Fibroblast of villous mesenchyme (primary cell): ENCODE results near the gene OR8G1. TPM values are rescaled to one million over a fixed set of nuclear protein-coding genes. Genes with fewer than 3 reads are reported as not detected.

Source experiments
- DNase-seq: peaks from one replicate; pipeline ENCODE4 v3.0.0-alpha.2; 2010; ENCODE audit warnings: low read depth
- H3K4me3 ChIP-seq: 2 replicates; pipeline ENCODE4 v1.5.1; 2011; ENCODE audit warnings: low read depth, mild to moderate bottlenecking, low read length
- total RNA-seq: library from RNA; depleted of rRNA; stranded (reverse); fragments of >200 nt; gene quantifications from 2 replicates; pipeline ENCODE4 v1.2.3, GENCODE V29; 2012
- TF ChIP-seq, protein P1 (sequence below): IDR thresholded peaks from 2 replicates; pipeline ENCODE4 v1.5.1; 2012; ENCODE audit warnings: low read depth, mild to moderate bottlenecking, low read length; ENCODE audit not compliant: insufficient read depth

Gene OR8G1, protein sequence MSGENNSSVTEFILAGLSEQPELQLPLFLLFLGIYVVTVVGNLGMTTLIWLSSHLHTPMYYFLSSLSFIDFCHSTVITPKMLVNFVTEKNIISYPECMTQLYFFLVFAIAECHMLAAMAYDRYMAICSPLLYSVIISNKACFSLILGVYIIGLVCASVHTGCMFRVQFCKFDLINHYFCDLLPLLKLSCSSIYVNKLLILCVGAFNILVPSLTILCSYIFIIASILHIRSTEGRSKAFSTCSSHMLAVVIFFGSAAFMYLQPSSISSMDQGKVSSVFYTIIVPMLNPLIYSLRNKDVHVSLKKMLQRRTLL
- total RNA-seq, result under 0.01 TPM in 1 of 2 replicates, not detected in the other

DNA sequence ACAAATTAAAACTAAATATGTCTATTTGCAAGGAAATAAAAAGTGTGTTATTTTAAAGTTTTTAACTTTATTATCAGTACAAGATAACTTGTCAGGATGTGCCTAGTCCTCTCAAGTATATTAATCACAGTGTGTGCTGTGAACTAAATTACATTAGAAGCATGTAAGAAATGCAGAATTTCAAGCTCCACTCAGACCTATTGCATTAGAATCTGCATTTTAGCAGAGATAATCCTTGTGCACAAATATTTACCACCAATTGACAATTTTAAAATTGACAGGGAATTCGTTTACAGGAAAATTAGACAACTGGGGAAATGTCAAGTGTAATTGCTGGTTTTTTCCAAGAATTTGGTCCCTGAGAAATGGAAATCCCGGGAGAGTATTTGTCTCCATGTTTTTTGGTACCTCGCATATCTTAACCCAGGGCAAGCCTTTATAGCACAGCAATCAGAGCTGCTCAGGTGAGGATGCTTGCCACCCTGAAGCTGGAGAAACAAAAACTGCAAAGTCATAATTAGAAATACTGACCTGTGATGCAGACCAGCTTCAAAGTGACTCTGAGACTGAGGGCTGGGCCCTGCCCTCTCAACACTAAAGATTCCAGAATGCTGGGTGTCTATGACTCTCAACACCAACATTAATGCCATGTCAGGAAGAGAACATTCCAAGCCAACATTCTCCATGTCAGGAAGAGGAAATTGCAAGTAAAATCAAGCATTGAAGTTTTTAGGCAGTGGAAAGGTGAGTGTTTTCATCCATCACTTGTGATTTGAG is at the start of gene OR8G1:
OR8G1 (plus strand) TSS at position 475 of the 777 bp plus-strand sequence. CDS start 8,581 bp downstream, outside the sequence.
- TF ChIP-seq, protein P1, sequence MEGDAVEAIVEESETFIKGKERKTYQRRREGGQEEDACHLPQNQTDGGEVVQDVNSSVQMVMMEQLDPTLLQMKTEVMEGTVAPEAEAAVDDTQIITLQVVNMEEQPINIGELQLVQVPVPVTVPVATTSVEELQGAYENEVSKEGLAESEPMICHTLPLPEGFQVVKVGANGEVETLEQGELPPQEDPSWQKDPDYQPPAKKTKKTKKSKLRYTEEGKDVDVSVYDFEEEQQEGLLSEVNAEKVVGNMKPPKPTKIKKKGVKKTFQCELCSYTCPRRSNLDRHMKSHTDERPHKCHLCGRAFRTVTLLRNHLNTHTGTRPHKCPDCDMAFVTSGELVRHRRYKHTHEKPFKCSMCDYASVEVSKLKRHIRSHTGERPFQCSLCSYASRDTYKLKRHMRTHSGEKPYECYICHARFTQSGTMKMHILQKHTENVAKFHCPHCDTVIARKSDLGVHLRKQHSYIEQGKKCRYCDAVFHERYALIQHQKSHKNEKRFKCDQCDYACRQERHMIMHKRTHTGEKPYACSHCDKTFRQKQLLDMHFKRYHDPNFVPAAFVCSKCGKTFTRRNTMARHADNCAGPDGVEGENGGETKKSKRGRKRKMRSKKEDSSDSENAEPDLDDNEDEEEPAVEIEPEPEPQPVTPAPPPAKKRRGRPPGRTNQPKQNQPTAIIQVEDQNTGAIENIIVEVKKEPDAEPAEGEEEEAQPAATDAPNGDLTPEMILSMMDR, result no peak
- H3K4me3 ChIP-seq, result no peak within 1 kb of the TSS
- DNase-seq, result no peak

DNA sequence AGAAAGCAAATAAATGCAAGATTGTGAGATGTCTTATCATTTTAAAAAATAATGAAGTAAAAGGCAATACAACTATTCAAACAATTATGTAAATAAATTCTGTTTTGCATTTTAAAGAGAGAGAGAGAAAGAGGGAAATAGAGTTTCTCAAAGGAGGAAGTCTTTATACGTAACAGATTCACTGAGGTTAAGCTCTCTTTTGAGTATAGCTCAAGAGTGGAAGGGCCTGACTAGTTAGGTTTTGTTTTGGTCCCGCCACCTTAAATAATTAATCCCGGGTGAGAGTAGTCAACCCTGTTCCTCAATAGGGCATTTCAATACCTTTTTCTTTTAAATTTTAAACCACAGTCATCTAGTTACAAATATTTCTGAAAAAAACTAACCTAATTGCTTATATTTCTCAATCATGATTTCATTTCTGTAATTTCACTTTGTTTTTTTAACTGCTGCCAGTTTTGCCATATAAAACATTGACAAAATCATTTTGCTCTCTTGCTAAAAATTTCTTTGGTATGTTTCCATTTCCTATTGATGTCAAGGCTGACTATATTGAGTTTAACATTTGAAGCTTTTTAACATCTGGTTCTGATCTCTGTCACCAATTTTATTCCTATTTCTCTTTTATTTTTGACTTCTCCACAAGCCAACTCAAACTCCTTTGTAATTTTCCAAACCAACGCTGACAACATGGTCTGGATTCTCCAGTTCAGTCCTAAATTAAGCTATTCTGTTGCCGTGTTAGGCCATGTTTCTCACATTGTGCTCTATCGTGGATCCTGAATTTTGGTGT is 47.5 kb upstream of the OR8G1 start:
- TF ChIP-seq, protein P1, result no peak
- DNase-seq, result no peak

DNA sequence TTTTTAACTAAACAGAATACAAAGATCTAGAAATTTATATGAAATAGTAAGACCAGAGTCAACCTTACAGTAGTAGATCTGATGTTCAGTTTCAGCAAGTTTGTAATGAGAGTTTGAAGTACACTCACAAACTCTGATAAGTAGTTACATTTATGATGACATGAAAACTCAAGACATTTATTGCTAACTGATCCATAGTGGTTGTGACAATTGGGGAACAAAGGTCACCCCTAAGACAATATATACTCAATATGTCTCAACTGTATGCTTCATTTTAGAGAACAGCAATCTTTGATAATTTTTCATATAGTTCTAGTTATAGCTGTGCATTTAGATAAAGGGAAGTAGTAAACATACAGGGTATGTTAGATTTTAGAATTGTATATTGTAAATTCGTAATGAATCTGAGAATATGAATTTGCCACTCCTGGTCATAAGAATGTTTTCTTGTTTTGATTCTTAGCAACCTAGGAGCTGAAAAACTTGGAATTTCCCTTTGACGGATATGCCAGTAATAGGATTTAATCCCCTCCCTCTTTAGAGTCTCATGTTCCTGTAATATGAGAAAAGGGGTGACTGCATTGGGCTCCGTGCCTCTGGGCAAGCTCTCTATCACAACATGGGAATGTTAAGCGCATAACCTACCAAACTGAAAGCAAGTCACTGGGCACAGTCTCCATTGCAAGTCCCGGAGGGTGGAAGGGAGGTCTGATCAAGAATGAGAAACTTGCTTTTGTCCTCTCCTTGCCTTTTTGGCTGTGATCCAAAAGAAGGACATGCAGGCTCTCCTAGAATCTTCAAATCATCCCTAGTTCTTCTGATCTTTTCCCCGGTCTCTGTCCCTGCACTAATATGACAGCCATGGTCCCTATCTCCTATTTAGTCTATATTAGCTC is 46.4 kb upstream of the OR8G1 start:
- TF ChIP-seq, protein P1, result no peak
- peak; percentile 2 for DNase-seq

More for the DNA sequence above, 47.5 kb upstream of the OR8G1 start:
- H3K4me3 ChIP-seq, result no peak overlapping the region

DNA sequence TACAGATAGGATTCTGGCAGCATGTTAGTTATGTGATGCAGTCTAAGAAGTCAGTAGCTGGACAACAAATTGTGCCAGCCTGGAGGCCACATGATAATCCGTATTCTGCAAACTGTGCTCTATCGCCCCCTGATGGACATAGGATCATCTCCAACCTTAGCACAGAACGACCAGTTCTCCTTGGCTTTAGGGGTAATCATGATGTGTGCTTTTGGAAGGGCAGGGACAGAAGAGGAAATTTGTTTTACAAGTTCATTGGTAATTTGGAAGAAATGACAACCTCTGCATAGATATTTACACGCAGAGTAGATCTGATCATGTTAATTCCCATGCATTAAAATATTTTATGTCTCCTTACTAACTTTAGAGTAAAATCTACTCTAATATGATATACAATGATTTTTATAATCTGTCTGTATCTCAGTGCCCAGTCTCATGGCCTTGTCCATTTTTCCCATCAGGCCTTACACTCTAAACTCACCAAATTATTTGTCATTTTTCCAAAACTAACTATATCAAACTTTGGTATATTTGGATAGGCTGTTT is 45.6 kb upstream of the OR8G1 start:
- TF ChIP-seq, protein P1, result peak; percentile 74
- DNase-seq, result peak; percentile 47
- no peak overlapping the region for H3K4me3 ChIP-seq

More for the DNA sequence above, 46.4 kb upstream of the OR8G1 start:
- H3K4me3 ChIP-seq, result no peak overlapping the region

DNA sequence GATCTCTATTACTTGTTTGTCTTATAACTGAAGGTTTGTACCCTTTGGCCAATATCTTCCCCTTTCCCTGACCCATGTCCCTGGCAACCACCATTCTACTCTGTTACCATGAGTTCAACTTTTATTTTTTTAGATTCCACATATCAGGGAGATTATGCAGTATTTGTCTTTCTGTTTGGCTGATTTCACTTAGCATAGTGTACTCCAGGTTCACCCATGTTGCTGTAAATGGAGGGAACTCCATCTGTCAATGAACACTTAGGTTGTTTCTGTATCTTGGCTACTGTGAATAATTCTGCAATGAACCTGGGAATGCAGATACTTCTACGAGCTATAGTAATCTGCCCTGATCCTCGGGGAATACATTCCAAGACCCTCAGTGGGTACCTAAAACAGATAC is 42.9 kb upstream of the OR8G1 start:
- TF ChIP-seq, protein P1, result no peak
- no peak for DNase-seq
- no peak overlapping the region for H3K4me3 ChIP-seq
